Naive thymus-derived CD4-positive, alpha-beta T cell (primary cell): ENCODE results near the gene HEATR5A. TPM values are rescaled to one million over a fixed set of nuclear protein-coding genes. Genes with fewer than 3 reads are reported as not detected.

Experiments used
- ATAC-seq: fragments of 150-1000 bp; cut with Tn5 transposase; 2 replicates; pipeline ENCODE4 v1.10.0; 2021; ENCODE audit warnings: mild to moderate bottlenecking, moderate library complexity
- CTCF ChIA-PET: fragments of 350-600 bp; sonication (Branson Sonifier 250); formaldehyde crosslinking; loops from one replicate; lab custom pipeline; 2021; ENCODE audit warnings: antibody characterized with exemption; lab: Charles Lee
- POLR2A ChIA-PET: fragments of 350-600 bp; sonication (Branson Sonifier 250); formaldehyde crosslinking; loops from one replicate; lab custom pipeline; 2021; ENCODE audit warnings: antibody characterized with exemption, inconsistent platforms; lab: Charles Lee
- DNase-seq, 9 donors: peaks; one replicate each; pipeline versions ENCODE4 v3.0.0 to v3.0.0-alpha.2; 2020 to 2022; ENCODE audit warnings: mixed read lengths in 1 of 9
- H3K27ac ChIP-seq: one replicate; pipeline ENCODE4 v1.7.0; 2013; ENCODE audit warnings: mild to moderate bottlenecking, low read depth, low read length, moderate library complexity
- H3K27me3 ChIP-seq, 2 donors: one replicate each; pipeline ENCODE4 v1.7.0; 2013; ENCODE audit warnings: low read length in 2 of 2, mild to moderate bottlenecking in 2 of 2, moderate library complexity in 2 of 2; ENCODE audit not compliant: control insufficient read depth in 2 of 2, insufficient read depth in 2 of 2
- H3K36me3 ChIP-seq, 3 experiments: 1 replicate in 2 of 3; 2 replicates in 1 of 3; pipeline ENCODE4 v1.7.0; 2013; ENCODE audit warnings: low read length in 3 of 3, mild to moderate bottlenecking in 3 of 3, moderate library complexity in 1 of 3; ENCODE audit not compliant: insufficient read depth in 3 of 3, control insufficient read depth in 2 of 3
- H3K4me1 ChIP-seq, 2 donors: one replicate each; pipeline ENCODE4 v1.7.0; 2013; ENCODE audit warnings: low read length in 2 of 2, mild to moderate bottlenecking in 2 of 2, moderate library complexity in 1 of 2; ENCODE audit not compliant: control insufficient read depth in 2 of 2, insufficient read depth in 2 of 2
- H3K4me3 ChIP-seq: 2 replicates; pipeline ENCODE4 v1.7.0; 2013; ENCODE audit warnings: mild to moderate bottlenecking, low read length
- H3K9me3 ChIP-seq, 3 experiments: 1 replicate in 2 of 3; 2 replicates in 1 of 3; pipeline ENCODE4 v1.7.0; 2013; ENCODE audit warnings: low read length in 3 of 3; ENCODE audit not compliant: control insufficient read depth in 2 of 3
- H3K27ac Mint-ChIP-seq, 9 donors: one replicate each; pipeline ENCODE4 v1.8.0; 2020 to 2022; ENCODE audit warnings: mixed read lengths in 9 of 9, mild to moderate bottlenecking in 8 of 9, moderate library complexity in 5 of 9, inconsistent platforms in 2 of 9
- H3K27me3 Mint-ChIP-seq, 5 donors: one replicate each; pipeline ENCODE4 v1.8.0; 2021 to 2022; ENCODE audit warnings: mixed read lengths in 5 of 5, mild to moderate bottlenecking in 1 of 5
- H3K36me3 Mint-ChIP-seq, 5 donors: one replicate each; pipeline ENCODE4 v1.8.0; 2020 to 2022; ENCODE audit warnings: mixed read lengths in 5 of 5, mild to moderate bottlenecking in 3 of 5, inconsistent platforms in 1 of 5
- H3K4me1 Mint-ChIP-seq, 7 donors: one replicate each; pipeline ENCODE4 v1.8.0; 2020 to 2022; ENCODE audit warnings: mixed read lengths in 7 of 7, mild to moderate bottlenecking in 3 of 7, inconsistent platforms in 1 of 7
- H3K4me3 Mint-ChIP-seq, 10 donors: one replicate each; pipeline ENCODE4 v1.8.0; 2020 to 2022; ENCODE audit warnings: mild to moderate bottlenecking in 10 of 10, mixed read lengths in 10 of 10, moderate library complexity in 6 of 10, inconsistent platforms in 2 of 10
- H3K9me3 Mint-ChIP-seq, 11 donors: one replicate each; pipeline ENCODE4 v1.8.0; 2020 to 2022; ENCODE audit warnings: mixed read lengths in 11 of 11, mild to moderate bottlenecking in 4 of 11, inconsistent platforms in 1 of 11, moderate library complexity in 1 of 11
- intact Hi-C, 2 donors: fragments of 100-400 bp; cut with micrococcal nuclease; formaldehyde crosslinking; loops; one replicate each; pipeline ENCODE4 v1.15.1; 2023
- polyA plus RNA-seq, 2 donors: library from polyadenylated mRNA; unstranded; fragments of 300-500 nt; fragmentation: Illumina TruSeq; gene quantifications; one replicate each; pipeline ENCODE4 v1.2.3, GENCODE V29; 2021
- total RNA-seq, 6 experiments: library from RNA in 5 of 6; stranded (reverse) in 5 of 6; gene quantifications; 1 replicate in 5 of 6; 2 replicates in 1 of 6; pipeline ENCODE4 v1.2.3 and lab custom pipeline; 2021 to 2026

The HEATR5A gene
- total and polyA plus RNA-seq, 7 experiments from 2014 or later, result 5.6 to 14.4 (median 12.7) TPM

DNA sequence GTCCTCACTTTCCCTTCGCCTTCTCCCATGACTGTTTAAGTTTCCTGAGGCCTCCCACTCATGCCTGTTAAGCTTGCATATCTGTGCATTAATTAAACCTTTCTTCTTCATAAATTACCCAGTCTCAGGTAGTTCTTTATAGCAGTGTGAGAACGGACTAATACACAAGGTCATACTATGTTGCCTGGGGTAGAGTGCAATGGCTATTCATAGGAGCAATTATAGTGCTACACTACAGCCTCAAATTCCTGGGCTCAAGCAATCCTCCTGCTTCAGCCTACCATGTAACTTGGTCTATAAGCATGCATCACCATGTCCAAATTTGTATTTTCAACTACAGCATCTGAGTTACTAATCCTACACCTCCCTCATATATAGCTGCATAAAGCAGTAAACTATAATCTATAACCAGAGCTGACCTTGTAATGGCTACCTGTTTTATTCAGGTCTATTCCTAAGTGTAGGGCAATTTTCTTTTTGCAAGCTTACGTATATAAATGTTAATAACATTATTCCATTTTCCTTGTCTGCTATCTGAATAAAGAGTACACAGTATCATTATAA lies 18.9 kb downstream of the HEATR5A start:
- peaks cover 0 to 6% (median 3%) of the 10 kb centered on the region in 3 experiments for H3K36me3 ChIP-seq
- ATAC-seq (no peak), DNase-seq (no peak)
- no peak overlapping the region for H3K27ac ChIP-seq
- Mint-ChIP-seq H3K9me3 (peaks cover 0 to 2% (median 0%) of the 10 kb centered on the region in 11 donors), H3K4me3 (no peak overlapping the region), H3K27ac (peak overlapping the region in 1 of 9 donors; percentile 59), H3K36me3 (peaks cover 4 to 43% (median 19%) of the 10 kb centered on the region in 5 donors), H3K4me1 (peaks cover 0 to 11% (median 0%) of the 10 kb centered on the region in 7 donors), H3K27me3 (no peaks in the 10 kb centered on the region)
- intact Hi-C loops, result no loop called here
- no peaks in the 10 kb centered on the region for H3K9me3 ChIP-seq
- CTCF ChIA-PET, result interaction anchor here (1.5 kb wide), 1 partner anchor 19 kb away, joined by 4 read pairs; the partner anchor contains the start of gene HEATR5A
- no peaks in the 10 kb centered on the region for H3K27me3 ChIP-seq
- H3K4me1 ChIP-seq, result no peaks in the 10 kb centered on the region
- POLR2A ChIA-PET, result interaction anchor here (0.5 kb wide), 1 partner anchor 752 kb away, joined by 3 read pairs; no protein-coding TSS in a partner anchor
- no peak overlapping the region for H3K4me3 ChIP-seq

DNA sequence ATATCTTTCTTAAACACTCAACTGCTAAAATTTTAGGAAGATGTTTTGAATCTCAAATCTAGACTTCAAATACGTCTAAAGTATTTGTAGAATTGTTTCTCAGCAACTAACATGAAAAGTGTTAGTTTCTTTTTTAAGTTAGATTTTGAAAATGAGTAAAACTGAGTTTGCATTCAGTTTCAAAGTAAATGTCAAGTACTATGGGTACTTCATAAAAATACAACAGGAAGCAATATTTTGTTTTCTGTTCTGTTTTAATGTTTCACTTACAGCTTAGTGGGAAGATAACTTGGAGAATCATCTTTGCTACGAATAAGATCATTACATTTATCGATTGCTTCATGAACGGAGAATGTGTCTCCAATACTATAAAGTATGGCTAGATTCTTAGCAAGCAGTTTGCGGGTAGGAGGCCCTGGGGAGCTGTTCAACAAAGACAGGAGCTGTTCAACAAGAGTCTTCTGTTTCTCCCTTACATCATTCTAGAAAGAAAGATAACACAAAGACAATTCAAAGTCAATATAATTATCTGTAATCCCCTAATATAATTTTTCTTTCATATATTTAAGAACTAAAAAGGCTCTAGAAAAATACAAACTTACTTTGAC lies 20.2 kb downstream of the HEATR5A start:
- peaks cover 0 to 6% (median 3%) of the 10 kb centered on the region in 3 experiments for H3K36me3 ChIP-seq
- no peaks in the 10 kb centered on the region for H3K9me3 ChIP-seq
- Mint-ChIP-seq H3K9me3 (peaks cover 0 to 2% (median 0%) of the 10 kb centered on the region in 11 donors), H3K4me3 (peak overlapping the region in 1 of 10 donors; percentile 12), H3K27ac (peak overlapping the region in 1 of 9 donors; percentile 78), H3K27me3 (no peaks in the 10 kb centered on the region), H3K36me3 (peaks cover 4 to 48% (median 19%) of the 10 kb centered on the region in 5 donors), H3K4me1 (peaks cover 0 to 11% (median 0%) of the 10 kb centered on the region in 7 donors)
- no peak overlapping the region for H3K27ac ChIP-seq
- H3K27me3 ChIP-seq, result no peaks in the 10 kb centered on the region
- CTCF ChIA-PET, result interaction anchor here (0.5 kb wide), 1 partner anchor 1138 kb away, joined by 3 read pairs; no protein-coding TSS in a partner anchor
- intact Hi-C loops, result no loop called here
- H3K4me3 ChIP-seq, result no peak overlapping the region
- H3K4me1 ChIP-seq, result no peaks in the 10 kb centered on the region
- ATAC-seq (no peak), DNase-seq (no peak)
- POLR2A ChIA-PET, result no interaction called here

DNA sequence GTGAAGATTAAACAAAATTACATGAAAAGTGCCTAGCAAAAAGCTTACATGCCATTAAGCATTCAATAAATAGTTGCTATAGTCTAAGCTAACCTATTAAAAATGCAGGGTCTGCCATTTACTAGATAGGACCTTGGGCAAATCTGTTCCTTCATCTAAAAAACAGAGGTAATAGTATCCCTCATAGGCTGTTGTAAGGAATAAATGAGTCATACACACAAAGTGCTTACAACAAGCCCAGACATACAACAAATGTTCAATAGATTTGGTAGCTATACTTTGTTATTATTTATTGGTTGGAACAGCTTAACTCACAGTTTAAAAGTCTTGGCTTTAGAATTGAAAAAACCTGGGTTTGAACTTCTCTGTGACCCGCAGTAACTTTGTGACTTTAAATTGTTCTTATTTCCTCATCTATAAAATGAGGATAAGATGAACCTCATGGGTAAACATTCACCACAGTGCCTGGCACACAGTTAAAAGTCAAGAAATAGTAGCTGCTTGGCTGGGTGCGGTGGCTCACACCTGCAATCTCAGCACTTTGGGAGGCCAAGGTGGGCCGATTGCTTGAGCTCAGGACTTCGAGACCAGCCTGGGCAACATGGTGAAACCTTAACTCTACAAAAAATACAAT lies 24.7 kb downstream of the HEATR5A start:
- ATAC-seq (no peak), DNase-seq (no peak)
- no peak overlapping the region for H3K4me3 Mint-ChIP-seq
- intact Hi-C loops, result no loop called here
- H3K4me1 Mint-ChIP-seq, result peaks cover 0 to 11% (median 10%) of the 10 kb centered on the region in 7 donors
- H3K27me3 Mint-ChIP-seq, result no peaks in the 10 kb centered on the region
- Histone ChIP-seq H3K9me3 (no peaks in the 10 kb centered on the region), H3K4me1 (no peaks in the 10 kb centered on the region), H3K27me3 (no peaks in the 10 kb centered on the region), H3K36me3 (peaks cover 0 to 3% (median 0%) of the 10 kb centered on the region in 3 experiments), H3K4me3 (no peak overlapping the region), H3K27ac (no peak overlapping the region)
- H3K27ac Mint-ChIP-seq, result no peak overlapping the region
- CTCF ChIA-PET, result no interaction called here
- peaks cover 0 to 48% (median 15%) of the 10 kb centered on the region in 5 donors for H3K36me3 Mint-ChIP-seq
- no peaks in the 10 kb centered on the region for H3K9me3 Mint-ChIP-seq
- POLR2A ChIA-PET, result no interaction called here

DNA sequence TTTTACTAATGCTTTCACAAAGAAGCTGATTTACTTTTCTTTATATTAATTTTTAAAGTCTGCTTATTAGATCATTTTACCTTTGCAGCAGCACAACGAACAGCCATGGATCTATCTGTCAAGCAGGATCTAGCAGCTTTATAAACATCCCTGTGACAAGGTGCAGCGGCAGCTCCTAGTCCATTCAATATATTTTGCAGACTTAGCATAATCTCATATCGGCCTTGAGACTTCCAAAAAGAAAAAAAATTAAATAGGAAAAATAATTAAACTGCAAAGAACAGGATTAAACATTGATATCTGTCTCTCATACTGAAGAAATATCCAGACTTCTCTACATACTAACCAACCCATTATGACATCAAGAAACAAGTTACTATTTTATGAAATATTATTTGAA lies 25.2 kb downstream of the HEATR5A start:
- ATAC-seq (no peak), DNase-seq (no peak)
- Mint-ChIP-seq H3K9me3 (no peaks in the 10 kb centered on the region), H3K4me3 (no peak overlapping the region), H3K27me3 (no peaks in the 10 kb centered on the region), H3K27ac (peak overlapping the region in 1 of 9 donors; percentile 46), H3K36me3 (peaks cover 0 to 46% (median 15%) of the 10 kb centered on the region in 5 donors), H3K4me1 (peaks cover 0 to 10% (median 10%) of the 10 kb centered on the region in 7 donors)
- peaks cover 0 to 3% (median 0%) of the 10 kb centered on the region in 3 experiments for H3K36me3 ChIP-seq
- ChIA-PET POLR2A (no interaction called here), CTCF (no interaction called here)
- no peak overlapping the region for H3K4me3 ChIP-seq
- no peak overlapping the region for H3K27ac ChIP-seq
- H3K27me3 ChIP-seq, result no peaks in the 10 kb centered on the region
- intact Hi-C loops, result no loop called here
- no peaks in the 10 kb centered on the region for H3K4me1 ChIP-seq
- H3K9me3 ChIP-seq, result no peaks in the 10 kb centered on the region

DNA sequence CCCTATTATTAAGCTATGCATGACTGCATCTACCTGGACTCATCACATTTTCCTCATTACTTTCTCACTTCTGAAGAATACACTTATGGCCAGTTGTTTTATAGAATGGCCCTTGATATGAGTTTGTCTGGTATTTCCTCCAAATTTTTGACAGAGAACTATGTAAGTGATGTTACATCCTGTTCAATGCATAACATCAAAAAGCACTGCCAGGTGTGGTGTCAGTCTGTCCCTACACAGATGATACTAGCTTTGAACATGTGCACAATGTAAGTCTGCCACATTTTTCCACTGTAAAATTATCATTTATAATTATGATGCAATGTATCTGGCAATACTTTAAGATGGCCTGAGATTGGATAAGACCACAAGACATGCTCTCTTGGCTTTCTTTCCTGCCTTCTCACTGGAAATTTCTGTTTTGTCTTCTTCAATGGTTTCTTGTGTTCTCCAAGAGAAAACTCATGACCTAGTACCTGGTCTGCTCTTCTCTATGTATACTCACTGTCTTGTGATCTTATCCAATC lies 28.3 kb downstream of the HEATR5A start:
- Mint-ChIP-seq H3K27ac (no peak overlapping the region), H3K9me3 (no peaks in the 10 kb centered on the region)
- POLR2A ChIA-PET, result no interaction called here

DNA sequence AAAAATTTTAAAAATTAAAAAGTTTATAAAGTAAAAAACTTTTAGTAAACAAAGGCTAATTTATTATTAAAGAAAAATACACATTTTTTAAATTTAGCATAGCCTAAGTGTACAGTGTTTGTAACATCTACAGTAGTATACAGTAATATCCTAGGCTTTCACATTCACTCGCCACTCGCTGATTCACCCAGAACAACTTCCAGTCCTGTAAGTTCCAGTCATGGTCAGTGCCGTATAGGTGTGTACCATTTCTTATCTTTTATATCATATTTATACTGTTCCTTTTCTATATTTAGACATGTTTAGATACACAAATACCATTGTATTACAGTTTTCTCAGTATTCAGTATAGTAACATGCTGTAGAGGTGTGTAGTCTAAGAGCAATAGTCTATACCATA lies 28.9 kb downstream of the HEATR5A start:
- ATAC-seq (no peak), DNase-seq (no peak)
- Histone ChIP-seq H3K36me3 (no peaks in the 10 kb centered on the region), H3K27me3 (no peaks in the 10 kb centered on the region), H3K27ac (no peak overlapping the region), H3K4me1 (no peaks in the 10 kb centered on the region), H3K9me3 (no peaks in the 10 kb centered on the region), H3K4me3 (no peak overlapping the region)
- Mint-ChIP-seq H3K4me1 (peaks cover 0 to 20% (median 10%) of the 10 kb centered on the region in 7 donors), H3K4me3 (no peak overlapping the region), H3K27ac (no peak overlapping the region), H3K9me3 (no peaks in the 10 kb centered on the region), H3K27me3 (no peaks in the 10 kb centered on the region), H3K36me3 (peaks cover 0 to 34% (median 4%) of the 10 kb centered on the region in 5 donors)
- POLR2A ChIA-PET, result interaction anchor here (1.2 kb wide), 1 partner anchor 29 kb away, joined by 3 read pairs; the partner anchor contains the start of gene HEATR5A
- intact Hi-C loops, result no loop called here
- CTCF ChIA-PET, result no interaction called here

More for the DNA sequence above, 28.3 kb downstream of the HEATR5A start:
- no peak overlapping the region for H3K4me3 Mint-ChIP-seq
- Histone ChIP-seq H3K9me3 (no peaks in the 10 kb centered on the region), H3K4me3 (no peak overlapping the region), H3K4me1 (no peaks in the 10 kb centered on the region), H3K36me3 (no peaks in the 10 kb centered on the region), H3K27ac (no peak overlapping the region), H3K27me3 (no peaks in the 10 kb centered on the region)
- H3K36me3 Mint-ChIP-seq, result peaks cover 0 to 30% (median 6%) of the 10 kb centered on the region in 5 donors
- peaks cover 0 to 20% (median 10%) of the 10 kb centered on the region in 7 donors for H3K4me1 Mint-ChIP-seq
- CTCF ChIA-PET, result no interaction called here
- no peaks in the 10 kb centered on the region for H3K27me3 Mint-ChIP-seq
- intact Hi-C loops, result no loop called here
- DNase-seq (no peak), ATAC-seq (no peak)
